Left ventricle myocardium superior (tissue), 1 donor: Measurements from ENCODE around the gene PNPLA1. TPM values are rescaled to one million over a fixed set of nuclear protein-coding genes. Genes with fewer than 3 reads are reported as not detected.

ENCODE experiments used
- ATAC-seq: fragments of 200-7000 bp; cut with Tn5 transposase; one replicate; pipeline ENCODE4 v1.9.1; 2020; ENCODE audit warnings: mild to moderate bottlenecking, moderate library complexity
- DNase-seq: peaks from one replicate; pipeline ENCODE4 v3.0.0-alpha.2; 2020
- intact Hi-C: fragments of 100-400 bp; cut with micrococcal nuclease; formaldehyde crosslinking; loops from one replicate; pipeline ENCODE4 v1.11.0; 2022
- total RNA-seq: library from RNA; stranded (reverse); fragmentation: NEBNext Ultra II Directional; extraction: Animal tissue kit (Norgen Biotek cat#: 25700); gene quantifications from one replicate; pipeline ENCODE4 v1.2.1, GENCODE V29; 2021
- donor health status: DM: no; HTN: yes; CAD: no; lungs with severe emphysema.

PNPLA1 gene
- total RNA-seq, 1 donor from 2014 or later = not detected

- no peak for ATAC-seq
- intact Hi-C loops = no loop called here
- DNase-seq = no peak
These were observed 76.8 kb downstream of the PNPLA1 start for GRCh38 chr6:36346486-36347273.

- DNase-seq = no peak
- ATAC-seq = no peak
- intact Hi-C loops = no loop called here
These were observed 77.8 kb downstream of the PNPLA1 start for GRCh38 chr6:36347621-36348020.

GRCh38 chr6:36349240-36349639 is 79.4 kb downstream of the PNPLA1 start:
- intact Hi-C loops = no loop called here
- ATAC-seq = no peak
- no peak for DNase-seq

- ATAC-seq (peak; percentile 15), DNase-seq (no peak)
- intact Hi-C loops = no loop called here
These were observed 80.2 kb downstream of the PNPLA1 start for GRCh38 chr6:36350082-36350481.

GRCh38 chr6:36350681-36351571 is 81.1 kb downstream of the PNPLA1 start:
- intact Hi-C loops = no loop called here
- DNase-seq (no peak), ATAC-seq (peak; percentile 55)

GRCh38 chr6:36352477-36353157 is 82.8 kb downstream of the PNPLA1 start:
- no peak for DNase-seq
- no peak for ATAC-seq
- intact Hi-C loops = no loop called here

GRCh38 chr6:36353411-36353915 is 83.6 kb downstream of the PNPLA1 start:
- no peak for ATAC-seq
- intact Hi-C loops = no loop called here
- no peak for DNase-seq

GRCh38 chr6:36355819-36356218 is 86.0 kb downstream of the PNPLA1 start:
- no peak for DNase-seq
- ATAC-seq = no peak
- intact Hi-C loops = loop anchor here (5.0 kb wide), 1 partner anchor 54 kb away; no protein-coding TSS in a partner anchor

GRCh38 chr6:36357872-36358225 is 88.0 kb downstream of the PNPLA1 start:
- intact Hi-C loops = loop anchor here (5.0 kb wide), 1 partner anchor 56 kb away; no protein-coding TSS in a partner anchor

More at GRCh38 chr6:36357872-36358225, 88.0 kb downstream of the PNPLA1 start:
- ATAC-seq = no peak
- DNase-seq = no peak

Other genes starting within 250 kb of the PNPLA1 start
- gene SLC26A8, start 245.4 kb upstream of the PNPLA1 start, total RNA-seq = not detected
- 27.3 TPM for gene MAPK14, start 242.3 kb upstream of the PNPLA1 start, total RNA-seq
- gene MAPK13, start 139.5 kb upstream of the PNPLA1 start, total RNA-seq = 0.87 TPM
- gene BRPF3, start 73.3 kb upstream of the PNPLA1 start, total RNA-seq = 23.5 TPM
- not detected for gene BNIP5, start 66.8 kb downstream of the PNPLA1 start, total RNA-seq
- gene ETV7, start 117.6 kb downstream of the PNPLA1 start, total RNA-seq = 0.15 TPM
- gene PXT1, start 172.8 kb downstream of the PNPLA1 start, total RNA-seq = 0.15 TPM
- 21.9 TPM for gene KCTD20, start 172.9 kb downstream of the PNPLA1 start, total RNA-seq